Astrocyte of the spinal cord (primary cell): ENCODE data around the gene LRRC46.

Experiments used
- DNase-seq: peaks from one replicate; pipeline ENCODE4 v3.0.0; 2011; ENCODE audit warnings: low read depth, low spot score
- H3K4me3 ChIP-seq: 2 replicates; pipeline ENCODE4 v1.5.1; 2011; ENCODE audit warnings: low read depth, mild to moderate bottlenecking, low read length, moderate library complexity
- in situ Hi-C: cut with HindIII; loops from 2 replicates; pipeline ENCODE4 v1.10.0; 2017; ENCODE audit warnings: low sequenced_read_pairs
- TF ChIP-seq, protein P1 (sequence below): IDR thresholded peaks from 2 replicates; pipeline ENCODE4 v1.5.1; 2012; ENCODE audit warnings: low read depth, mild to moderate bottlenecking, low read length, inconsistent platforms

Gene LRRC46

DNA sequence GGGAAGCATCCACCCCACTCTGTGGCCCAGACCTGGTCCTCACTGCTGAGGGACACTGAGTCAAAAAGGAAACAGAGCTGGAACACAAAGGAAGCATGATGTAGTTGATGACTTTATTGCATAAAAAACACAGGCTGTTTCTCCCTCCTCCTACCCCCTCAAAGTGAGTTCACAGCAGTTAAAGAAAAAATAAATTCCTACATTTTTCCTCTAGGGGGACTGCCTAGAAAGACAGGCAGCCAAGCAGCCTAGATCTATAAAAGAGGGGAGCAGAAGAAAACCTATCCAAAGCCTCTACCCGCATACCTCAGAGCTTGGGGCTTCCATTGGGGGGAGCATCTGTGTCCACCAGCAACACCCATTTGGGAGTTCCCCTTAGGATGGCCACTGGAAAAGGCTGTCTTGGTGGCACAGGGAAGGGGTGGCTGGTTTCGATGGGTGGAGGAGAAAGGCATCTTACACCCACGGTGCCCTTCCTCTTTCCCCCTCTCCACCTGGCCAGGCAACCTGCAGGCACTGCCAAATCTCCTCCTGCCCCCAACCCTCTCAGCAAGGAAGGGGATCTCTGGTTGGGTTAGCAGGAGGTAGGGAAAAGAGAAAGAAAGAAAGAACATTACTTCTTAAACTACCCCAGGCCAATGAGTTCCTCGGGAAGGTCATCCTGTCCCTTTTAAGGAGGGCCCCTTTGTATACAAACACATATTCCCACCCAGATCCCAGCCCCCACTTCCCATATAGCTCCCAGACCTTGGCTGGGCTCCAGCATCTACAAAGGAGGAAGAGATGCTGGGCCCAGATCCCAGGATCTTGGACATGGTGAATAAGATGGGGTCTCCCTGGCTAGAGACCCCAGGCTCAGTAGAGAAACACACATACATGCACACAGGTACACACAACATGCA is 13.6 kb downstream of the LRRC46 start:
- DNase-seq, result peak; percentile 15
- TF ChIP-seq, protein P1, sequence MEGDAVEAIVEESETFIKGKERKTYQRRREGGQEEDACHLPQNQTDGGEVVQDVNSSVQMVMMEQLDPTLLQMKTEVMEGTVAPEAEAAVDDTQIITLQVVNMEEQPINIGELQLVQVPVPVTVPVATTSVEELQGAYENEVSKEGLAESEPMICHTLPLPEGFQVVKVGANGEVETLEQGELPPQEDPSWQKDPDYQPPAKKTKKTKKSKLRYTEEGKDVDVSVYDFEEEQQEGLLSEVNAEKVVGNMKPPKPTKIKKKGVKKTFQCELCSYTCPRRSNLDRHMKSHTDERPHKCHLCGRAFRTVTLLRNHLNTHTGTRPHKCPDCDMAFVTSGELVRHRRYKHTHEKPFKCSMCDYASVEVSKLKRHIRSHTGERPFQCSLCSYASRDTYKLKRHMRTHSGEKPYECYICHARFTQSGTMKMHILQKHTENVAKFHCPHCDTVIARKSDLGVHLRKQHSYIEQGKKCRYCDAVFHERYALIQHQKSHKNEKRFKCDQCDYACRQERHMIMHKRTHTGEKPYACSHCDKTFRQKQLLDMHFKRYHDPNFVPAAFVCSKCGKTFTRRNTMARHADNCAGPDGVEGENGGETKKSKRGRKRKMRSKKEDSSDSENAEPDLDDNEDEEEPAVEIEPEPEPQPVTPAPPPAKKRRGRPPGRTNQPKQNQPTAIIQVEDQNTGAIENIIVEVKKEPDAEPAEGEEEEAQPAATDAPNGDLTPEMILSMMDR, result peak; percentile 45
- in situ Hi-C loops, result no loop called here
- no peak overlapping the region for H3K4me3 ChIP-seq

DNA sequence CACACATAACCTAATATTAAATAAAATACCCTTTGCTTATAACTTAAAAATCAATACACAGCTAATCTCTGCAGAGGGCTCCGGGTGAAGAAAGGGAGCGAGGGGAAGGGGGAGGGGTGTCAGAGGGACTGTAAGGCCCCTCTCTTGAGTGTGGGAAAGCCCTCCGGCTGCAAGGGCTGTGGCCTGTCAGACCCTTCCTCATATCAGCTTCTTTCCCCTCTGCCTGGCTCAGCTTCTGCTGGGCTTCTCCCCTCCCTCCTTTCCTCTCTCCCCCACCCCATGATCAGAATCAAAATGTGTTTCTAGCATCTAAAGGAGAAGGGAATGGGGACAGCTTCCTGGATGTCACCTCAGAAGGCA is 14.2 kb downstream of the LRRC46 start:
- H3K4me3 ChIP-seq, result no peak overlapping the region

DNA sequence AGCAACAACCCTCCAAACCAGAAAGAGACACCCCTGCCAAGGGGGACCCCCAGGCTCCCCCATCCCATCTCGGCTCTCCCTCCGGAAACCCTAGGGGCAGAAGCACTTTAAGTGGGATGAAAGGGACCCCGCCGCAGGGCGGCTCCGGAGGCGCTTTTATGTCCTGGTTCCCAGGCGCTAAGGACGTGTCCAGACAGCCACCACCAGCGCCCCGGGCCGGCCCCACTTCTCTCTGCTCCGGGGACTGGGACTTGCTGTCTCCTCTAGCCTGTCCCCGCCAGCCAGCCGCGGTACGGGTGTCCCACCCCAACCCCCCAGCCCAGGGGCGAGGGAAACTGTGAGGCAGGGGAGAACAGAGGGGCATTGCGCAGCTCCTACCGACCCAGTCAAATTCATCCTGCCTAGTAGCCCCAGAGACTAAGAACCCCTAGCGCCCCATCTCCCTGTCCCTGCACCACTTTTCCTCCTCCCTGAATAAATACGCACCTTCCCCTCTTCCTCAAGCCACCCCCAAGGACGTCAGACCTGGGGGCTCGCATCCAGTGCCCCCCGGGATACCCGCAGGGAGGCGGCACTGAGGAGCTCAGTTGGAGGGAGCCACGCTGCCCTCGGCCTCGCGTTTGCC is 15.4 kb downstream of the LRRC46 start:
- TF ChIP-seq, protein P1, result no peak
- in situ Hi-C loops, result no loop called here
- H3K4me3 ChIP-seq, result no peak overlapping the region
- DNase-seq, result no peak

More for the DNA sequence above, 14.2 kb downstream of the LRRC46 start:
- in situ Hi-C loops, result no loop called here
- no peak for DNase-seq
- TF ChIP-seq, protein P1, result no peak

DNA sequence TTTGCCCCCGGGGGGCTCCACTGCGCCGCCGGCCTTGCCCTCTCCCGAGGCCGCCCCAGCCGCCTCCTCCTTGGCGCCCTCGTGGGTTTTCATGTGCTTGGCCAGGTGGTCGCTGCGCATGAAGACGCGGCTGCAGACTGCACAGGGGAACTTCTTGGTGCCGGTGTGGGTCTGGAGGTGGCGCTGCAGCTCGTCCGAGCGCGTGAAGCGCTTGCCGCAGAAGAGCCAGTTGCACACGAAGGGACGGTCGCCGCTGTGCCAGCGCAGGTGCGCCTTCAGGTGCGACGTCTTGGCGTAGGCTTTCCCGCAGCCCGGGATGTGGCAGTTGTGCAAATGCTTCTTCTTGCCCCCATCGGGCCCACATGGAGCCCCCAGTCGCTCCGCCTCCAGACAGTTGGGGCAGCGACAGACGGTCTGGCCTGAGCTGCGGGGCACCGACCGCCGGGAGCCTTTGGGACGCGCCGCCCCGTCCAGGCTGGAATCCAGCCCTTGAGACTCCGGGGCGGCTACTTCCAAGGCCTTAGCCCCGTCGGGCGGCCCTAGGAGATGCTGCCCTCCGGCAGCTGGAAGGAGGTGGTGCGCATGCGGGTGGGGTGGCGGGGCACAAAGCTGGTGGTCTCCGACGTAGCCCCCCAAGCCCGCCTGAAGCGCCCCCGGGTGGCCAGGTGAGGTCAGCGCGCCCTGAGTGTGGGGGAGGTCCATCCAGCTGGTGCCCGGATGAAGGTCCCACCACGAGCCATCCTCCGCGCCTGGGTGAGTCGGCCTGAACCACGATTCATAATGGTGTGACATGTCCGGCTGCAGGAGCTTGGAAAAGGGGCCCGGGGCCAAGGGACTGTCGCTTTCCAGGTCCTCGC is 16.1 kb downstream of the LRRC46 start:
- in situ Hi-C loops, result no loop called here
- H3K4me3 ChIP-seq, result no peak overlapping the region
- TF ChIP-seq, protein P1, result peak; percentile 38
- no peak for DNase-seq

DNA sequence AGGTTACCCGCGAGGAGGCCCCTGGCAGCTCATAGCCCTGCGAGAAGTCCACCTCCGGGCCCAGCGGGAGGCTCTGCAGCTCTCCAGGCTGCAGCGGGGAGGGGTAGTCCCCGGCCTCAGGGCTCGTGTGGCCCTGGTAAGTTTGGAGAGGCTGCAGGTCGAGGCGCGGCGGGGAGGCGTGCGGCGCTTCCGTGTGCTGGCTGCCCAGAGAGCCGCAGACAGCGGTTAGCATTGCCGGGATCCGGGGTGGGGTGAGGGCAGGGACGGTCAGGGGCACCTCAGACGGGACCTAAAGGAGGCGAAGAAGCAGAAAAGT is 16.7 kb downstream of the LRRC46 start:
- no peak overlapping the region for H3K4me3 ChIP-seq
- TF ChIP-seq, protein P1, result no peak
- in situ Hi-C loops, result no loop called here
- DNase-seq, result no peak

DNA sequence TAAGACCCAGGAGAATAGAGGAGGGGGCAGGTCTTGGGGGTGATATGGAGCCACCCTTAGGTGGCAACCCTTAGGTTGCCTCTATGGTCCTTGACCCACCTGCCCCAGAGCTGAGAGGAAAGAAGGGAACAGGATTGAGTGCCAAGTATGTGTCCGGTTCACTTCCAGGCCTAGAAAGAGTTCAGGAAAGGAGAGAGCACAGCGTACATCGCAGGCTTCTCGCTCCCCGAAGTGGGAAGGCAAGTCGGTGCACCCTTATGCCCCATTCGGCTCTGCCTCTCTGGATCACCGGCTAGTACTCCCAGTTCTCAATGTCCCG is 18.9 kb downstream of the LRRC46 start:
- in situ Hi-C loops, result no loop called here

More for the DNA sequence above, 18.9 kb downstream of the LRRC46 start:
- TF ChIP-seq, protein P1, result no peak
- no peak for DNase-seq
- no peak overlapping the region for H3K4me3 ChIP-seq
